GM21529 (cell line): ENCODE data around the gene TANGO2.

Source experiments
- ATAC-seq: cut with Tn5 transposase; IDR thresholded peaks from one replicate; pipeline ENCODE4 v1.9.1; 2021; ENCODE audit not compliant: unreplicated experiment

Gene TANGO2

DNA sequence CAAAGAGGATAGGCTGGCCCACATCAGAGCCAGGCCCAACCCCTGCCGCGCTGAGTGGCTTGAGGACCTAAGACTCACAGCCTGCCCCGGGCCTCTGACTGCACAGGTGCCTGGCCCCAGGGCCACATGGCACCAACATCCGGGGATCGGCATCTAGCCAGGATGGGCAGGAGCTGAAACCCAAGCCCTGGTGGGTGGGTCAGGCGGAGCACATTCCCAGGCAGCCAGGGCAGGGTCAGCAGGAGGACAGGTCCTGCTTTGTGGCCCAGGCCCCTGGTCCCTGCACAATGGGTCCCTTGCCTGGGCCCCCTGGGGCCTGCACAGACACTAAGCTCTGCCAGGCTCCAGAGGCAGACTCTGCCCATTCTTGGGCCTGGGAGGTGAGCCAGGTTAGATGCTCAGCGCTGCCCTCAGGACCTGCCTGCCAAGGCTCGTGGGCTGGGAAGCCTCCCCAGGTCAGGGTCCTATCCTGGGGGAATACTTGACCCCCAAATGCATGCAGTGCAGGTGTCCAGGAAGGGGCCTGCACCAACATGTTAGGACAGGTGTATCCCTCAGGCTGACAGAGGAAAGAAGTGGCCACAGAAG is 37.8 kb upstream of the TANGO2 start:
- ATAC-seq = no peak

DNA sequence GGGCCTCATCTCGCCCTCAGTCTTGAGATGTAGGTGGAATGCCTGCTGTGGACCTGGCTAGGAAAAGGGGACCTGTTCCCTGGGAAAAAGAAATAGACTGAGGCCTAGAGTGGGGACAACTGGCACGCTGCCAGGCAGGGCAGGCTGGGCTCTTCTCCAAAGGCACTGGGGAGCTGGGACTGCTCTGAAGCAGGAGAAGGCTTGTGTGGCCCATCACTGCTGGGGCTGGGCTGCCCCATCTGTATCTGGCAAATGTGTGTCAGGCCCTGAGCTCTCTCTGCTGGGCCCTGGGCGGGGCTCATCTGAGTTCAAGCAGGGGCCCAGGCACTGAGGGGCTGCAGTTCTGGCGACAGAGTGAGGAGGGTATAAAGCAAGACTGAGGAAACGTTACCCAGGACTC is 37.2 kb upstream of the TANGO2 start:
- no peak for ATAC-seq

DNA sequence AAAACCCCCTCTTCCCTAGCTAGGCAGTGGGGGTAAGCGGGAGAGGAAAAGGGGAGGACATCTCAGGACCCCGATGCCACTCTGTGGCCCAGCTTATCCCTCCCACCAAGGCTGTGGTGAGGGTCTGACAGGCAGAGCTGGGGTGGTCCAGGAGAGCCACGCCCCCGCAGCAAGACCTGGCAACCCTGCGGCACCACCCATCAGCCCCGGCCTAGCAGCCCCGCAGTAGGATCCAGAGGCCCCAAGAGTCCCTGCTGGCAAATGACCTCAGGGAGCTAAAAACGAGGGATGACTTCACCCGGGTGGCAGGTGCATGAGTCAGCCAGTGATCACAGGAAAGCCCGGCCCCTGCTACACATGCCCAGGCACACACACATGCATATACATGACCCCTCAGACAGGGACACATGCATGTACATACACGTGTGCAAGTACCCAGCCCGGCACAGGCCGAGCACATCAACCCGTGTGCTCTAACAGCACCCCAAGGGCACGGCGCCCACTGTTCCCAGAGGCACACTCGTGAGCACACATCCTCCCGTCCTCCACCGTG is 36.6 kb upstream of the TANGO2 start:
- ATAC-seq = no peak

DNA sequence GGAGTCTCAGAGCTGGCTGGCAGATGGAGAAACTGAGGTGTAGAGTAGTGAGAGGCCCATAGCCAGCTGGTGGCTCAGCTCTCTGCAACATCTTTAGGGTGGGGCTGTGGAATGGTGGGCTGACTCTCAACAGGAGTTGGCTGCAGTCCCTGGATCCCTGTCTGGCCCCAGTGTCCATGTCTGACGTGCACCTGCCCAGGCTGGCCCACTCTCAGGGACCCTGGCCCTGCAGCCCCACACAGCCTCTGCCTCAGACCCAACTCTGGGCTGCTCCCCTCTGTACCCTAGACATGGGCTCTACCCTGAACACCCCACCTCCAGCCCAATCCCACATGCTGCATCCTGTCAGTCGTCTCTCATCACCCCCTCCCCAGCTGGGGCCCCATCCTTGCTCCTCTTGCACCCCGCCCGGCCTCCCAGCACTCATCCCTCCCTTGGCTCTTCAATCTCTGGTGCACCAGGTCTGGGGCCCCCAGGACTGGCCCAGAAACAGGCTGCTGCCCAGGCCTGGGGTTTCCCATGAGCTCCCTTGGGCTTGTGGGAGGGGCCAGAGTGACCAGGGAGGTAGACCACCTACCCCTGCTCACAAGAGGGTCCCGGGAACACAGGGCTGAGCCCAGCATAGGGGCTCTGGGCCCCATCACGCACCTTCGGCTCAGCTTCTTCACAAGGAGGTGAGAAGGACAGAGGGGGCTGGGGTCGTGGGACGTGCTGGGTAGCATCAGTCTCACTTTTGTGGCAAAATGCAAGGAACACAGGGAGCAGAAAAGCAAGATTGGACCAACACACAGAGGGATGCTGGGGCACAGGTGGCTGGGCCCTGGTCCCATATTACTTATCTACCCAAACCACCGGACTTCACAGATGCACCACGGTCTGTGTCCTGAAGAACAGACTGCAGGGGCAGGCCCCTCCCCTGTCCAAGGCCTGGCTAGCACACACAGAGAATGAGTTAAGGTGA is 35.8 kb upstream of the TANGO2 start:
- no peak for ATAC-seq

DNA sequence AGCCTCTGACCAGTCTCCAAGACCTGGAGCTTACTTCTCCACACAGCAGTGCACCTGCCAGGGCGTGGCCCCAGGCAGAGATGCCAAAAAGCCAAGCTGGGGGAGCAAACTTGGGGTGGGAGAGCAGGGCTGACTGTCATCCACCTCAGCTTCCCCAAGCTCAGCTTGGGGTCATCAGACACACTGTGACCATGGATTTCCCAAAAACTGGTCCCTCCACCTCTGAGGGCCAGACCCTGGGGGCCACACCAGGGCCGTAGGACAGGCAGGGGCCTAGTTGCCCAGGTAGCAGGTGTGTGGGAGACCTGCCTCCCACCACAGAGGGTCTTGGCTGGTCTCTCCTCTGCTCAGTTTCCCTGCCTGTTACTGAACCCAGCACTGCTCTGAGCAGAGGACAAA is 34.9 kb upstream of the TANGO2 start:
- no peak for ATAC-seq

- peak; percentile 53 for ATAC-seq
Observed at GRCh38 chr22:19986410-19987341, 34.2 kb upstream of the TANGO2 start.

- no peak for ATAC-seq
Observed at GRCh38 chr22:19987394-19988306, 33.3 kb upstream of the TANGO2 start.

- no peak for ATAC-seq
Observed at GRCh38 chr22:19988331-19988808, 32.5 kb upstream of the TANGO2 start.

DNA sequence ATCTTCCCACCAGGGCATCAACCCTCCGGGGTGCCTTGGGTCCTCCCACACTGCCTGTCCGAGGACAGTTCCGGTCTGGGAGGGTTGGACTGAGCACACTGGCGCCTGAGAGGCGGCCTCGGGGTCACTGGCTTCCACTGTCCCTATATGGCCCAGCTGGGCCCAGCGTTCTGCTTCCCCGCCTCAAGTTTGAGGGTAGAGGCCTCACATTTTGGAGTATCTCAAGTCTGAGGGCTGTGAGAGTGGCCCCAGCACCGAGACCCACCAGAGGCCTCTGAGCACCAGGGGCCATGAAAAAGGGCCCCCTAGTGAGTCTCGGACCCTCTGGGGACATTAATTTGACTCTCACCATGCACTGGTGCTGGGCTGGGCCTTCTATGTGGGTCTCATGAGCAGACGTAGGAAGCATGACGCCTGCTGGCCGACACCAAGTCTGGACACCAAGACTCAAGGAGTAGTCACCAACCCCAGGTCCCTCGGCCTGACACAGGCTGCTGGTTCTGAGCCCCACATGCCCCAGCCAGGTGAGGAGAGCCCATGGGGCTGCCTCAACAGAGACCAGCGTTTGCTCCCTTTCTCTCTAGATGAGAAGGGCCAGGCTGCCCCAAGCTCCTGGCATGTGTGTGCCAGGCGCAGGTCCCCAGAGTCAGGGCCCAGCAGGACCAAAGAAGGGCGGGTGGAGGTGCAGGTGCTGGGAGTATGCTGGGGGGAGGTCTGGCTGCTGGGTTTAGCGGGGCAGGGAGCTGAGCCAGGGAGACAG is 31.8 kb upstream of the TANGO2 start:
- ATAC-seq = no peak

DNA sequence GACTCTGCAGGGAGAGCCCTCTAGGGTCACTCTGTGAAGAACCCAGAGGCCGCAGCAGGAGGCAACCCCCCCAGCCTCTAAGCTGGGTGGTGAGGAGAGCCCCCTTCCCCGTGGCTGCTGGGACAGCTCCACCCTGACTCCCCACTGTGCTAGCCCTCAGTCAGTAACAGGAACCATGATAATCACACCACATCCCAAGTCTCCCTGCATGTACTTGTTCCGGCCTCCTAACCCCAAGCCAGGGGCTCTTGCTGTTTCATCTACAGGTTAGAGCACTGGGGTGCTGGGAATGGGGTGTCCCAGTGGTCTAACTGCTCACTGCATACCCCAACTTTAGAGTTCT is 31.2 kb upstream of the TANGO2 start:
- ATAC-seq = no peak

DNA sequence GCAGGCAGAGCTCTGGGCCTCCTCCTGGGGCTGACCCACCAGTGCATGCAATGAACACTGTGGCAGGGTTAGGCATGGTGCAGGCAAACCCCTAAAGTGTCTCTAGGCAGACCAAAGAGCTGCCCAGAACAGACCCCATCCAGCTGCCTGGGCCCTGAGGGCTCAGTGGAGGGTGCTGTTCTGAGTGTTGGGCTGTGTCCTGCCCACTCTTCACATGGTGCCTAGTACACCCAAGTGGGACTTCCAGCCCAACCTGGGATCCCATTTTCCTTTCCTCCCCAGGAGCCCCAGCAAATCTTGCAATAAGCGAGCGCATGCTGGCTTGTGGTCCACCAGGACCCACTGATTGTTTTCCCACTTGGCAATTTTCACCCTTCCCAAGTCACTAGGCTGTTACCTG is 30.7 kb upstream of the TANGO2 start:
- no peak for ATAC-seq

GRCh38 chr22:19990609-19991394 is 30.1 kb upstream of the TANGO2 start:
- ATAC-seq = no peak

- ATAC-seq = no peak
Observed at GRCh38 chr22:19991395-19991644, 29.6 kb upstream of the TANGO2 start.

DNA sequence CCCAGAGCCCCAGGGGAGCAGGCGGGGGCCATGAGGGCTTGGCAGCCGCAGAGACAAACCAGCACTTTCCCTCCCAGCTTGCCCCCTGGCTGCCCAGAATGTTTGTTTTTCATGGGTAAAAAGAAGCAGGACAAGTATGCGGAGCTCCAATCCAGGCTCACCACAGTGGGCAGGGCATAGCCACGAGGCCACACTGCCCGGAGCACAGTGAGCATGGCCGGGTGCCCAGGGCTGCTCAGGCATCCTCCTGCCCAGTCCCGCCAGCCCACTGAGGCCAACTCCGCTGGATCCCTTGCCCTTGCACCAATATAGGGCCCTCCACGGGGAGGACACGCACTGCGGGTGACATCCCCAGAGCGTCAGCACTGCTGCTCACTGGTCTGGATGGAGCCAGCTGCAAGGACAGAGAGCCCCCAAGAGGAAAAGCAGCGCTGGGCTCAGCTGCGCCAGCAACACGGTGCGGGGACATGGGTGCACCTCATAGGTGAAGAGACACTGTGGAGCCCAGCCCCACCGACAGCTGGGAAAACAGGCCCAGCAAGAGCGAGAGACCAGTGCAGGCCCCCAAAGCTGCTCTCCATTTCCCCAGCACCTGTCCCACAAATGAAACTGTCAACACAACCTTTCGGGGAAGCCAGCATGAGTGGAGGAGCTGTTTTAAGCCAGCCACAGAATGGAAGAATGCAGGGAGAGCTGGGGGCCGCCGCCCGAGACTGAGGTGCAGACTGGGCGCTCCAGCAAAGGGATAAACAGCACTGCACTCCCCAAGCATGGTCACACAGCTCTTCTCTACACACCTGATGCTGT is 29.1 kb upstream of the TANGO2 start:
- ATAC-seq = no peak

GRCh38 chr22:19992481-19992911 is 28.4 kb upstream of the TANGO2 start:
- no peak for ATAC-seq

GRCh38 chr22:19992921-19993355 is 28.0 kb upstream of the TANGO2 start:
- ATAC-seq = no peak

DNA sequence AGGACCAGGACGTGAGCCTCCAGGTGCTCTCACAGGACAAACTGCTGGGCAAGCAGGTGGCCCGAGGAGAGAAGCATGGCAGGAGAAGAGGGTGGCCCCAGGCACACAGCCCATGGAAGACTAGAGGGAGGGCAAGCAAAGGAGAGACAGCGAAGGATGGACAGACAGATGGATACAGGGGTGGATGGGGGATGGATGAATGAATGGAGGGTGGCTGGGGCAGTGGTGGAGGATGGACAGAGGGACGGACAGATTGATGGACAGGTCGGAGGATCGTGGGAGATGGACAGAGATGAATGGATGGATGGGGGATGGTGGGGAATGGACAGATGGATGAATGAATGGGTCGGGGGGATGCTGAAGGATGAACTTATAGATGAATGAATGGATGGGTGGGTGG is 27.0 kb upstream of the TANGO2 start:
- ATAC-seq = no peak
